GM12874 (cell line): ENCODE measurements around the gene CHST9.

Experiments
- TF ChIP-seq, protein P1 (sequence below): IDR thresholded peaks from 2 replicates; pipeline ENCODE4 v1.5.1; 2011; ENCODE audit warnings: low read depth, mild to moderate bottlenecking, control low read depth, low read length, moderate library complexity; ENCODE audit not compliant: insufficient read depth

Gene CHST9

DNA sequence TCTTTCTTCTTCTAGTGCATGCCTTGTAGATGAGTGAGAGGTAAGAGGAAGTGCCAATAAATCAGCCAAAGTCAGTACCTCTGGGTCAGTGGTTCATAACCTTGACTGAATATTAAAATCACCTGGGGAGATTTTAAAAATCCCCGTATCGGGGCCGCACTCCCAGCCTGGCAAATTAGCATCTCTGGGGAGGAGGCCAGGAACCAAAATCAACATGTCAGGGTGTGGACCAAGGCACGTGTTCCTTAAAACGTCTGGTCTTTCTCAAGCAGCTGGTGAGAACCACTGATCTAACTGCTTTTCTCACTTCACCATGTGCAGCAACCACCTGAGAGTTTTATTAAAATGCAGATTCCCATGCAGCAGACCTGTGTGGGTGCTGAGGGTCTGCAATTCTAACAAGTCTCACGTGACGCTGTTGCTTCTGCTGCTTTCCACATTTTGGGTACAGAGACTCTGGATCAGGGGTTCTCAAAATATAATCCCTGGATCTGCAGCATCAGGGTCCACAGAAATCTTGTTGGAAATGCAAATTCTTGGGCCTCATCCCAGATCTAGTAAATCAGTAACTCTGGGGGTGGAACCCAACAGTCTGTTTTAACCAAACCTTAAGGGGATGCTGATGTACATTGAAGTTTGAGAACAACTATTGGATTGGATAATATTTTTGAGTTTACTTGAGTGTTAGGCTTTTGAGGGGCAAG, 49.5 kb downstream of the CHST9 start:
- TF ChIP-seq, protein P1, sequence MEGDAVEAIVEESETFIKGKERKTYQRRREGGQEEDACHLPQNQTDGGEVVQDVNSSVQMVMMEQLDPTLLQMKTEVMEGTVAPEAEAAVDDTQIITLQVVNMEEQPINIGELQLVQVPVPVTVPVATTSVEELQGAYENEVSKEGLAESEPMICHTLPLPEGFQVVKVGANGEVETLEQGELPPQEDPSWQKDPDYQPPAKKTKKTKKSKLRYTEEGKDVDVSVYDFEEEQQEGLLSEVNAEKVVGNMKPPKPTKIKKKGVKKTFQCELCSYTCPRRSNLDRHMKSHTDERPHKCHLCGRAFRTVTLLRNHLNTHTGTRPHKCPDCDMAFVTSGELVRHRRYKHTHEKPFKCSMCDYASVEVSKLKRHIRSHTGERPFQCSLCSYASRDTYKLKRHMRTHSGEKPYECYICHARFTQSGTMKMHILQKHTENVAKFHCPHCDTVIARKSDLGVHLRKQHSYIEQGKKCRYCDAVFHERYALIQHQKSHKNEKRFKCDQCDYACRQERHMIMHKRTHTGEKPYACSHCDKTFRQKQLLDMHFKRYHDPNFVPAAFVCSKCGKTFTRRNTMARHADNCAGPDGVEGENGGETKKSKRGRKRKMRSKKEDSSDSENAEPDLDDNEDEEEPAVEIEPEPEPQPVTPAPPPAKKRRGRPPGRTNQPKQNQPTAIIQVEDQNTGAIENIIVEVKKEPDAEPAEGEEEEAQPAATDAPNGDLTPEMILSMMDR: no peak

DNA sequence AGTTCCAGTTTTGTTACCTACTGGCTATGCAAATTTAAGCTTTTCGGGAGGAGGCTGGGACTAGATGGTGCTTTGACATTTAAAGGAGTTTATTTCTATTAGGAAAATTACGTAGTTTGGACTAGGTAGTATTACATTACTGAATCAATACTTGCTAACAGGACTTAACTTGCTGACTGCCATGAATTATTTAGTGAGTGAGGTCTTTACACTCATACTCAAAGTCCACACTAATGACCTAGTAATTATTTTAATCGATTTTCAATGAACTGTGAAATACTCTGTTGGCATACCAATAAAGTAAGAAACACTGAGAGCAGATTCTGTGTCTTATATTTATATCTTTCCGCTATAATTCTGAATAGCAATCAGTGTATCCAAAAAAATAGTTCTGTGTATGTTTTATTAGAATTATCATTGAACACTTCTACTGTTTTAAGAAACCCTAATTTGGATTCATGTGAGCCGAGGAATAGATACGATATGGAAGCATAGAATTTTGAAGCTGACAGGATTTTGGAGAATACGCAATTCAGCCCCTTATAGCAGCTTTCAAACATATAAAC, 55.0 kb downstream of the CHST9 start:
- TF ChIP-seq, protein P1: no peak

DNA sequence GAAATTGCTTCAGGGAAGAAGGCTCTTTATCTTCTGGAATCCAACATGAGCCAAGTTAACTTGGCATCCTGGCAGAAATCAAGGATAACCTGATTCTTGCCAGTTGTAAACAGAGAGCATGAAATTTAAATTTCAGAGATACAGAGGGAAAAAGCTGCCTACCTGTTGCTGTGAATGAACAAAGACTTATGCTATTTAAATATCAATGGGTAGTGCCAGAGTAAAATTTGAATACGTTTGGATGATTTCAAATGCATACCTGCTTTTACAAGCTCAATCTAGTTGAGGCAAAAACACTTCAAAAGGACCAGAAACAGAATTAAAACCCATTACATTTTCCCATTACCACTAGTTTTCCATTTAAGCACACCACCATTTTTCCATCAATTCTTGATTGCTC, 60.9 kb downstream of the CHST9 start:
- TF ChIP-seq, protein P1: no peak

DNA sequence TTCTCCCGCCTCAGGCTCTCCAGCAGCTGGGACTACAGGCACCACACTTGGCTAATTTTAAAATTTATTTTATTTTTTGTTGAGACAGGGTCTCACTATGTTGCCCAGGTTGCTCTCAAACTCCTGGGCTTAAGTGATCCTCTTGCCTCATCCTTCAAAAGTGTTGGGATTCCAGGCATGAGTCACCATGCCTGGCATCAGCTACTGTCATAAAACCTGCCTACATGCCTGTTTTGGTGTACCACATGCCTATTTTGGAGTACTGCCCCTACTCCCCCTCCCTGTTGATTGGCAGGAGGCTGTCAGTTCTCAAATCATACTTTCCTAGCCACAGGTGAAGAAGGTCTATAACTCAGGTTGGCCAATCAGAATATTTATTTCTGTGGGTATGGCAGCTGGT, 64.0 kb downstream of the CHST9 start:
- TF ChIP-seq, protein P1: no peak

DNA sequence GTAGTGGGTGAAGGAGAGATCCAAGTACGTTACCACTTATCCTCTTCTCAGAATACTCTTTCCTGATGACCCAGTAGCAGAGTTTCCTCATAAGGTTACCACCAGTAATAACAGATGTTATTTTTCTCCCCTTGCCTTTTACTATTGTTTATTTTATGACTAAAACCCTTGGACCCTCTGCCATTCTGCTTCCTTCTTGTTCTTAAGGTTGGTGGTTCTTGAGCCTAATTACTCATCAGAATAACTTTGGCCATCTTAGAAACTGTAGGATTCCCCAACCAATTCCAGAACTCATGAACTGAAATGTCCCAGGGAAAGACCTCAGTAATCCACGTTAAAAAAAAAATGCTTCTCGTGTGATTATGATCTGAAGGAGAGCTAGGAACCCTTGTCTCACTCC, 64.9 kb downstream of the CHST9 start:
- TF ChIP-seq, protein P1: no peak

DNA sequence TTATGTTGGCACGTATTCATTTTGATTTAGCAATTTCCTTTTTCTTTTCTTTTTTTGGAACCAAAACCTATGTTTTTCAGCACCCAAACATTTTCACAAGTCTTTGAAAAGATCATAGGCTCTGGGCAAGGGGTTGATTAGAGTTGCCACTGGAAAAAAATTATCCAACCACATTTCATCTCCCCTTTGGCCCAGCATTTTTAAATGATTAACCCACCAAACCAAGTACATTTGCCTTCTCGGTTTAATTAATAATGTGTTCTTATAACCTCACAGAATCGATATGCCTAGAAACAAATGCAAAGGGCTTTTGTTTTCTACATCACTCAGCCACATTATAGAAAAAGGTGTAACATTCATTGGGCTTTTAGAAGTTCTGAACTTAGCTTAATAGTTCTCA, 66.1 kb downstream of the CHST9 start:
- TF ChIP-seq, protein P1: no peak

DNA sequence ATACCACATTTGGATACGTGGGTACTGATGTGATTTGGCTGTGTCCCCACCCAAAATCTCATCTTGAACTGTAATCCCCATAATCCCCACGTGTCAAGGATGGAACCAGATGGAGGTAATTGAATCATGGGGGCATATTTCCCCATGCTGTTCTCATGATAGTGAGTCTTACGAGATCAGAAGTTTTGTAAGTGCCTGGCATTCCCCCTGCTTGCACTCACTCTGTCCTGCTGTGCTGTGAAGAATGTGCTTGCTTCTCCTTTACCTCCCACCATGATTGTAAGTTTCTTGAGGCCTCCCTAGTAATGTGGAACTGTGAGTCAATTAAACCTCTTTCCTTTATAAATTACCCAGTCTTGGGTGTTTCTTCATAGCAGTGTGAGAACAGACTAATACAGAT, 70.3 kb downstream of the CHST9 start:
- TF ChIP-seq, protein P1: no peak
